ENCODE data around the gene IREB2. TPM values are rescaled to one million over a fixed set of nuclear protein-coding genes. Genes with fewer than 3 reads are reported as not detected.
"Not testable (repeated sequence)": the region's sequence is repeated elsewhere in the genome, so short reads cannot be mapped to it uniquely, and the experiment has no call there.

Gene IREB2
- total RNA-seq, 4 donors from 2014 or later, result 20.1 to 71.7 (median 40.7) TPM

DNA sequence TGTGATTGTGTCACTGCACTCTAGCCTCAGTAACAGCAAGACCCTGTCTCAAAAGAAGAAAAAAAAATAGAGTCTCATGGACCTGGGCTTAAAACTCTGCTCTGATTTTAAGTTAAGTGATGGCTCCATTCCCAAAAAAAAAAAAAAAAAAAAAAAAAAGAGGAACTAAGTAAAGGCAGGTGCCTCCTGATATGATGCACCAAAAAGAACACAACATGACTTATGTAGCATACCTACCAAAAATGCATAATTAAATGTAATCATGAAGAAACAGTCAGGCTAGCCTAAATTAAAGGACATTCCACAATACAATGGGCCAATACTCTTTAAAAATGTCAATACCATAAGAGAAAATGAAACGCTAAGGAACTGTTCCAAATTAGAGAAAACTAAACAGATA, 5.4 kb upstream of the IREB2 start:
- in situ Hi-C loops (cut with MboI; ENCODE audit: low pct_ligation_motif_present in 1 of 4, low pct_unique_long_range_greater_than_20kb in 1 of 4, low sequenced_read_pairs in 3 of 4), result loop anchor here in 1 of 4 donors (25.0 kb wide), 1 partner anchor 295 kb away; the partner anchor contains the start of genes CIB2 and IDH3A
- 100% methylated on average over 1 of the region's 1 CpG for WGBS, 2 donors (ENCODE audit: low coverage in 1 of 2)
- Histone ChIP-seq H3K9me3 (no peaks in the 10 kb centered on the region), H3K36me3 (no peaks in the 10 kb centered on the region), H3K4me1 (peaks cover 4 to 21% (median 6%) of the 10 kb centered on the region in 4 donors), H3K27ac (no peak overlapping the region), H3K27me3 (no peaks in the 10 kb centered on the region), H3K4me3 (no peak overlapping the region)
- DNase-seq, result no peak
- intact Hi-C loops (cut with DNase I; ENCODE audit: low total_unique reads), result no loop called here
- no peak for TF ChIP-seq EP300 (IDR thresholded peaks at IDR 0.05; ENCODE audit: low read depth)
- no peak for TF ChIP-seq POLR2A (IDR thresholded peaks at IDR 0.05)
- TF ChIP-seq, protein P1, sequence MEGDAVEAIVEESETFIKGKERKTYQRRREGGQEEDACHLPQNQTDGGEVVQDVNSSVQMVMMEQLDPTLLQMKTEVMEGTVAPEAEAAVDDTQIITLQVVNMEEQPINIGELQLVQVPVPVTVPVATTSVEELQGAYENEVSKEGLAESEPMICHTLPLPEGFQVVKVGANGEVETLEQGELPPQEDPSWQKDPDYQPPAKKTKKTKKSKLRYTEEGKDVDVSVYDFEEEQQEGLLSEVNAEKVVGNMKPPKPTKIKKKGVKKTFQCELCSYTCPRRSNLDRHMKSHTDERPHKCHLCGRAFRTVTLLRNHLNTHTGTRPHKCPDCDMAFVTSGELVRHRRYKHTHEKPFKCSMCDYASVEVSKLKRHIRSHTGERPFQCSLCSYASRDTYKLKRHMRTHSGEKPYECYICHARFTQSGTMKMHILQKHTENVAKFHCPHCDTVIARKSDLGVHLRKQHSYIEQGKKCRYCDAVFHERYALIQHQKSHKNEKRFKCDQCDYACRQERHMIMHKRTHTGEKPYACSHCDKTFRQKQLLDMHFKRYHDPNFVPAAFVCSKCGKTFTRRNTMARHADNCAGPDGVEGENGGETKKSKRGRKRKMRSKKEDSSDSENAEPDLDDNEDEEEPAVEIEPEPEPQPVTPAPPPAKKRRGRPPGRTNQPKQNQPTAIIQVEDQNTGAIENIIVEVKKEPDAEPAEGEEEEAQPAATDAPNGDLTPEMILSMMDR (IDR thresholded peaks at IDR 0.05), result no peak
- TF ChIP-seq POLR2AphosphoS5 (IDR thresholded peaks at IDR 0.05), result no peak

GRCh38 chr15:78434134-78434533, 3.9 kb upstream of the IREB2 start:
- DNase-seq, result peak; percentile 56
- Histone ChIP-seq H3K27me3 (no peaks in the 10 kb centered on the region), H3K27ac (peak overlapping the region in 3 of 4 donors; percentile 7 to 36 (median 18)), H3K9me3 (no peaks in the 10 kb centered on the region), H3K4me3 (no peak overlapping the region), H3K4me1 (peaks cover 4 to 24% (median 8%) of the 10 kb centered on the region in 4 donors), H3K36me3 (no peaks in the 10 kb centered on the region)
- 30 to 38% methylated on average over 8 of the region's 8 CpGs for WGBS, 2 donors (ENCODE audit: low coverage in 1 of 2)
- in situ Hi-C loops (cut with MboI; ENCODE audit: low pct_ligation_motif_present in 1 of 4, low pct_unique_long_range_greater_than_20kb in 1 of 4, low sequenced_read_pairs in 3 of 4) (loop anchor here in 1 of 4 donors (25.0 kb wide), 1 partner anchor 297 kb away; the partner anchor contains the start of genes CIB2 and IDH3A), intact Hi-C loops (cut with DNase I; ENCODE audit: low total_unique reads) (no loop called here)
- TF ChIP-seq EP300 (IDR thresholded peaks at IDR 0.05; ENCODE audit: low read depth), result no peak

DNA sequence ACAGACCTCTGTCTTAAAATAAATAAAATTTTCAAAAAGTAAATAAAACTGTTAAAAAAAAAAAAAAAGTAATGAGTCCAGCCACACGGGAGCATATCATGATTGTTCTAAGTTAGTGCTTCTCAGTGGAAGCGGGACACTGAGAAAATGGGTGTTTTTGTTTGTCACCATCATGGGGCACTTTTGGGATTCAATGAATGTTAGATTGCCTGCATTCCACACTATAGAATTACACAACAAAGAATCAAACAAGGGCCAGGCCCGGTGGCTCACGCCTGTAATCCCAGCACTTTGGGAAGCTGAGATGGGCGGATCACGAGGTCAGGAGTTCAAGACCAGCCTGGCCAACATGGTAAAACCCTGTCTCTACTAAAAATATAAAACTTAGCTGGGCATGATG, 3.3 kb upstream of the IREB2 start:
- Histone ChIP-seq H3K27ac (peak overlapping the region in 3 of 4 donors; percentile 7 to 36 (median 18)), H3K4me1 (peaks cover 10 to 30% (median 14%) of the 10 kb centered on the region in 4 donors)
- intact Hi-C loops (cut with DNase I; ENCODE audit: low total_unique reads), result loop anchor here (5.0 kb wide), 1 partner anchor 127 kb away; no protein-coding TSS in a partner anchor
- not testable (repeated sequence) for H3K4me3 ChIP-seq, H3K27me3 ChIP-seq, H3K9me3 ChIP-seq, H3K36me3 ChIP-seq, DNase-seq
- 60 to 75% methylated on average over 2 to 6 of the region's 6 CpGs for WGBS, 2 donors (ENCODE audit: low coverage in 1 of 2)
- in situ Hi-C loops (cut with MboI; ENCODE audit: low pct_ligation_motif_present in 1 of 4, low pct_unique_long_range_greater_than_20kb in 1 of 4, low sequenced_read_pairs in 3 of 4), result loop anchor here in 1 of 4 donors (25.0 kb wide), 1 partner anchor 297 kb away; the partner anchor contains the start of genes CIB2 and IDH3A

- intact Hi-C loops (cut with DNase I; ENCODE audit: low total_unique reads) (loop anchor here (5.0 kb wide), 1 partner anchor 130 kb away; no protein-coding TSS in a partner anchor), in situ Hi-C loops (cut with MboI; ENCODE audit: low pct_ligation_motif_present in 1 of 4, low pct_unique_long_range_greater_than_20kb in 1 of 4, low sequenced_read_pairs in 3 of 4) (loop anchor here in 1 of 4 donors (25.0 kb wide), 1 partner anchor 300 kb away; the partner anchor contains the start of genes CIB2 and IDH3A)
- Histone ChIP-seq H3K4me1 (peaks cover 13 to 51% (median 28%) of the 10 kb centered on the region in 4 donors), H3K36me3 (peaks cover 0 to 12% (median 3%) of the 10 kb centered on the region in 4 donors), H3K27ac (peak overlapping the region; percentile 91 to 100 (median 97)), H3K9me3 (no peaks in the 10 kb centered on the region), H3K4me3 (peak overlapping the region; percentile 75 to 99 (median 91)), H3K27me3 (no peaks in the 10 kb centered on the region)
- WGBS, 2 donors (ENCODE audit: low coverage in 1 of 2), result 13 to 14% methylated on average over 9 to 11 of the region's 11 CpGs
- TF ChIP-seq POLR2AphosphoS5 (IDR thresholded peaks at IDR 0.05), result no peak
- TF ChIP-seq, protein P1 (IDR thresholded peaks at IDR 0.05), result no peak
- TF ChIP-seq EP300 (IDR thresholded peaks at IDR 0.05; ENCODE audit: low read depth), result no peak
- TF ChIP-seq POLR2A (IDR thresholded peaks at IDR 0.05), result no peak
- DNase-seq, result no peak
Observed at GRCh38 chr15:78437107-78437761, 782 bp upstream of the IREB2 start.

GRCh38 chr15:78438619-78439285, 736 bp downstream of the IREB2 start:
- Histone ChIP-seq H3K9me3 (no peaks in the 10 kb centered on the region), H3K4me1 (peaks cover 16 to 58% (median 31%) of the 10 kb centered on the region in 4 donors), H3K27ac (peak overlapping the region; percentile 91 to 100 (median 97)), H3K4me3 (peak overlapping the region; percentile 75 to 99 (median 88)), H3K36me3 (peaks cover 0 to 12% (median 3%) of the 10 kb centered on the region in 4 donors), H3K27me3 (no peaks in the 10 kb centered on the region)
- intact Hi-C loops (cut with DNase I; ENCODE audit: low total_unique reads), result loop anchor here (5.0 kb wide), 1 partner anchor 131 kb away; no protein-coding TSS in a partner anchor
- 0 to 1% methylated on average over 5 to 19 of the region's 23 CpGs for WGBS, 2 donors (ENCODE audit: low coverage in 1 of 2)
- TF ChIP-seq POLR2AphosphoS5 (IDR thresholded peaks at IDR 0.05) (no peak), EP300 (IDR thresholded peaks at IDR 0.05; ENCODE audit: low read depth) (no peak)
- TF ChIP-seq, protein P1 (IDR thresholded peaks at IDR 0.05), result no peak
- in situ Hi-C loops (cut with MboI; ENCODE audit: low pct_ligation_motif_present in 1 of 4, low pct_unique_long_range_greater_than_20kb in 1 of 4, low sequenced_read_pairs in 3 of 4), result loop anchor here in 1 of 4 donors (25.0 kb wide), 1 partner anchor 301 kb away; the partner anchor contains the start of genes CIB2 and IDH3A
- DNase-seq, result no peak
